K562 (cell line): ENCODE results near the gene PGPEP1. TPM values are rescaled to one million over a fixed set of nuclear protein-coding genes. Genes with fewer than 3 reads are reported as not detected.
A peak's percentile ranks its signal among the peaks of the same experiment; 100 is the strongest.

Experiments used
- CCNT2 ChIP-seq: IDR thresholded peaks from 2 replicates; pipeline ENCODE4 v1.6.1; 2011; ENCODE audit warnings: borderline replicate concordance, low read depth, mild to moderate bottlenecking, moderate library complexity, mixed read lengths, low read length; ENCODE audit not compliant: insufficient read length; ENCODE audit errors: extremely low read depth
- CEBPB ChIP-seq: fragments of 450-650 bp; IDR thresholded peaks from 2 replicates; pipeline ENCODE4 v1.6.1; 2016; ENCODE audit warnings: missing genetic modification characterization, missing compliant biosample characterization
- HDGF ChIP-seq: fragments of 450-650 bp; IDR thresholded peaks from 2 replicates; pipeline ENCODE4 v1.6.1; 2016
- PYGO2 ChIP-seq: fragments of 450-650 bp; IDR thresholded peaks from 2 replicates; pipeline ENCODE4 v1.6.1; 2016; ENCODE audit warnings: mild to moderate bottlenecking, missing genetic modification characterization, moderate library complexity, missing compliant biosample characterization
- RBM15 ChIP-seq: fragments of 200-400 bp; formaldehyde crosslinking; IDR thresholded peaks from 2 replicates; pipeline ENCODE4 v1.6.1; 2018; ENCODE audit warnings: mild to moderate bottlenecking, low read length, moderate library complexity; ENCODE audit not compliant: insufficient read depth
- TAF9B ChIP-seq: fragments of 450-650 bp; IDR thresholded peaks from 2 replicates; pipeline ENCODE4 v1.6.1; 2018; ENCODE audit warnings: mild to moderate bottlenecking; ENCODE audit not compliant: partially characterized antibody
- TOE1 ChIP-seq, 2 experiments: fragments of 450-650 bp in 1 of 2; sonication (generic) in 1 of 2; formaldehyde crosslinking in 1 of 2; IDR thresholded peaks; 2 replicates each; pipeline versions ENCODE4 v1.7.1 to v1.8.0; 2016 to 2022; ENCODE audit warnings: borderline replicate concordance in 2 of 2, mild to moderate bottlenecking in 2 of 2, antibody characterized with exemption in 1 of 2, inconsistent platforms in 1 of 2, low read depth in 1 of 2, missing genetic modification reagents in 1 of 2, moderate library complexity in 1 of 2
- ZBED1 ChIP-seq: IDR thresholded peaks from 2 replicates; pipeline ENCODE4 v1.6.1; 2014
- ZBTB1 ChIP-seq: sonication (generic); formaldehyde crosslinking; IDR thresholded peaks from 2 replicates; pipeline ENCODE4 v1.8.1; 2023; ENCODE audit warnings: missing genetic modification reagents, low read depth, mild to moderate bottlenecking, borderline replicate concordance
- ZBTB7A ChIP-seq: IDR thresholded peaks from 2 replicates; pipeline ENCODE4 v1.6.1; 2011; ENCODE audit warnings: low read depth, mild to moderate bottlenecking, low read length, moderate library complexity, borderline replicate concordance; ENCODE audit not compliant: control insufficient read depth
- ZNF444 ChIP-seq: fragments of 250-450 bp; sonication (Bioruptor Pico); IDR thresholded peaks from 2 replicates; pipeline ENCODE4 v1.4.0; 2020; ENCODE audit warnings: mild to moderate bottlenecking, moderate library complexity
- ZNF778 ChIP-seq: fragments of 450-650 bp; formaldehyde crosslinking; IDR thresholded peaks from 2 replicates; pipeline ENCODE4 v1.4.0; 2020; ENCODE audit warnings: mild to moderate bottlenecking, moderate library complexity
- polyA plus RNA-seq, 8 experiments: library from polyadenylated mRNA; depleted of rRNA in 4 of 8; stranded (reverse) in 5 of 8; unstranded in 3 of 8; fragments of >200 nt; fragmentation: Nextera tagmentation in 2 of 8; fragmentation: Illumina TruSeq in 1 of 8; extraction: Ambion mirVana in 2 of 8; extraction: Trizol in 1 of 8; gene quantifications; 2 replicates each; pipeline versions ENCODE4 v1.2.1 to v1.2.3, GENCODE V29; 2011 to 2014; ENCODE audit warnings: inconsistent platforms in 1 of 8, missing spikeins in 1 of 8
- total RNA-seq, 7 experiments: library from RNA; depleted of rRNA in 6 of 7; stranded (reverse); fragments of >200 nt in 6 of 7; fragmentation: Illumina TruSeq in 2 of 7; extraction: Trizol in 2 of 7; gene quantifications; 2 replicates each; pipeline versions ENCODE4 v1.2.1 to v1.2.3, GENCODE V29; 2011 to 2021; ENCODE audit warnings: low replicate concordance in 1 of 7
- TF ChIP-seq, protein P1 (sequence below), 3 experiments: fragments of 200-800 bp in 1 of 3; fragments of 250-450 bp in 1 of 3; fragments of 450-650 bp in 1 of 3; sonication (Bioruptor Pico) in 1 of 3; sonication (Bioruptor generic) in 1 of 3; formaldehyde crosslinking in 1 of 3; IDR thresholded peaks; 2 replicates each; pipeline versions ENCODE4 v1.6.1 to v1.8.0; 2016 to 2022; ENCODE audit warnings: mild to moderate bottlenecking in 2 of 3, missing genetic modification characterization in 2 of 3, missing compliant biosample characterization in 1 of 3, moderate library complexity in 1 of 3
- TF ChIP-seq, protein P2 (sequence below): fragments of 150-350 bp; IDR thresholded peaks from 2 replicates; pipeline ENCODE4 v1.6.1; 2014; ENCODE audit warnings: low read depth, mild to moderate bottlenecking, low read length, borderline replicate concordance
- TF ChIP-seq, protein P3 (sequence below): sonication (generic); formaldehyde crosslinking; IDR thresholded peaks from 2 replicates; pipeline ENCODE4 v1.8.0; 2022; ENCODE audit warnings: missing genetic modification reagents, mild to moderate bottlenecking, borderline replicate concordance

Gene PGPEP1
- total and polyA plus RNA-seq, 9 of the 15 experiments (the other 6 are each of a cell fraction or from before 2014, with no cell fraction given) = 10.0 to 69.6 (median 33.5) TPM

DNA sequence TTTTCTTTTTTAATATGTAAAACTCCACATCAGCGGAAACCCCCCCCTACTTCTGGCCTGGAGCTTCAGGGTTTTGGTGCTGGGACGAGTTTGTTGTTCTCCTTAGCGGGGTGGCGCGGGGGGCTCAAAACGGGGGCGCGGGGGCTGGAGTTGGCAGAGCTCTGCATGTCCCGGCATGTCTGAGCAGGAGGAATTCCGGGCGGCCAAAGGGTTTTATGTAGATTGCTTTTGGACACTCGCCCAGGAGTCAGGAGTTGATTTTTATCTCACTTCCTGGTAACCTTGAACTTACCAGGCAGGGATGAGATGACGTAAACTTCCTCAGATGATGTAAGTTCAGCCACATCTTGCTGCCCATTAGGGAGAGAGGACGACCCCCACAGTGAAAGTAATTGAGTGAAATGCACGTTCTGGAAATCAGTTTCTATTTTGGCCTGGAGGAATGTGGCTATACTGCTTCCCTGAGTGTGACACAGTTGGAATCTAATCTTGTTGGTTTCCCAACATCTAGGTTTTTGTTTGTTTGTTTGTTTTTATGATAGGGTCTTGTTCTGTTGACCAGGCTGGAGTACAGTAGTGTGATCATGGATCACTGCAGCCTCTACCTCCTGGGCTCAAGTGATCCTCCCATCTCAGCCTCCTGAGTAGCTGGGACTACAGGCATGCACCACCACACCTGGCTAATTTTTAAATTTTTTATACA is 24.6 kb downstream of the PGPEP1 start (continued):
- TF ChIP-seq CCNT2 (no peak), ZBTB1 (CRISPR knock-in tag) (no peak), CEBPB (tag) (peak; percentile 94), HDGF (no peak), PYGO2 (tag) (peak; percentile 76; the same call in 1 of the 2 replicates), ZBED1 (no peak), ZBTB7A (peak; percentile 63; the same call in 1 of the 2 replicates), ZNF778 (no peak), TAF9B (peak; percentile 92), ZNF444 (CRISPR knock-in tag) (no peak), RBM15 (no peak), TOE1 (IDR thresholded peaks at IDR 0.05; ENCODE audit: borderline replicate concordance) (peak; percentile 75), TOE1 (CRISPR knock-in tag; IDR thresholded peaks at IDR 0.05; ENCODE audit: borderline replicate concordance, low read depth) (no peak)
- TF ChIP-seq, protein P1, sequence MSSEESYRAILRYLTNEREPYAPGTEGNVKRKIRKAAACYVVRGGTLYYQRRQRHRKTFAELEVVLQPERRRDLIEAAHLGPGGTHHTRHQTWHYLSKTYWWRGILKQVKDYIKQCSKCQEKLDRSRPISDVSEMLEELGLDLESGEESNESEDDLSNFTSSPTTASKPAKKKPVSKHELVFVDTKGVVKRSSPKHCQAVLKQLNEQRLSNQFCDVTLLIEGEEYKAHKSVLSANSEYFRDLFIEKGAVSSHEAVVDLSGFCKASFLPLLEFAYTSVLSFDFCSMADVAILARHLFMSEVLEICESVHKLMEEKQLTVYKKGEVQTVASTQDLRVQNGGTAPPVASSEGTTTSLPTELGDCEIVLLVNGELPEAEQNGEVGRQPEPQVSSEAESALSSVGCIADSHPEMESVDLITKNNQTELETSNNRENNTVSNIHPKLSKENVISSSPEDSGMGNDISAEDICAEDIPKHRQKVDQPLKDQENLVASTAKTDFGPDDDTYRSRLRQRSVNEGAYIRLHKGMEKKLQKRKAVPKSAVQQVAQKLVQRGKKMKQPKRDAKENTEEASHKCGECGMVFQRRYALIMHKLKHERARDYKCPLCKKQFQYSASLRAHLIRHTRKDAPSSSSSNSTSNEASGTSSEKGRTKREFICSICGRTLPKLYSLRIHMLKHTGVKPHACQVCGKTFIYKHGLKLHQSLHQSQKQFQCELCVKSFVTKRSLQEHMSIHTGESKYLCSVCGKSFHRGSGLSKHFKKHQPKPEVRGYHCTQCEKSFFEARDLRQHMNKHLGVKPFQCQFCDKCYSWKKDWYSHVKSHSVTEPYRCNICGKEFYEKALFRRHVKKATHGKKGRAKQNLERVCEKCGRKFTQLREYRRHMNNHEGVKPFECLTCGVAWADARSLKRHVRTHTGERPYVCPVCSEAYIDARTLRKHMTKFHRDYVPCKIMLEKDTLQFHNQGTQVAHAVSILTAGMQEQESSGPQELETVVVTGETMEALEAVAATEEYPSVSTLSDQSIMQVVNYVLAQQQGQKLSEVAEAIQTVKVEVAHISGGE (CRISPR knock-in tag; IDR thresholded peaks at IDR 0.05) = no peak; a peak in 1 of 6 replicates
- TF ChIP-seq, protein P2, sequence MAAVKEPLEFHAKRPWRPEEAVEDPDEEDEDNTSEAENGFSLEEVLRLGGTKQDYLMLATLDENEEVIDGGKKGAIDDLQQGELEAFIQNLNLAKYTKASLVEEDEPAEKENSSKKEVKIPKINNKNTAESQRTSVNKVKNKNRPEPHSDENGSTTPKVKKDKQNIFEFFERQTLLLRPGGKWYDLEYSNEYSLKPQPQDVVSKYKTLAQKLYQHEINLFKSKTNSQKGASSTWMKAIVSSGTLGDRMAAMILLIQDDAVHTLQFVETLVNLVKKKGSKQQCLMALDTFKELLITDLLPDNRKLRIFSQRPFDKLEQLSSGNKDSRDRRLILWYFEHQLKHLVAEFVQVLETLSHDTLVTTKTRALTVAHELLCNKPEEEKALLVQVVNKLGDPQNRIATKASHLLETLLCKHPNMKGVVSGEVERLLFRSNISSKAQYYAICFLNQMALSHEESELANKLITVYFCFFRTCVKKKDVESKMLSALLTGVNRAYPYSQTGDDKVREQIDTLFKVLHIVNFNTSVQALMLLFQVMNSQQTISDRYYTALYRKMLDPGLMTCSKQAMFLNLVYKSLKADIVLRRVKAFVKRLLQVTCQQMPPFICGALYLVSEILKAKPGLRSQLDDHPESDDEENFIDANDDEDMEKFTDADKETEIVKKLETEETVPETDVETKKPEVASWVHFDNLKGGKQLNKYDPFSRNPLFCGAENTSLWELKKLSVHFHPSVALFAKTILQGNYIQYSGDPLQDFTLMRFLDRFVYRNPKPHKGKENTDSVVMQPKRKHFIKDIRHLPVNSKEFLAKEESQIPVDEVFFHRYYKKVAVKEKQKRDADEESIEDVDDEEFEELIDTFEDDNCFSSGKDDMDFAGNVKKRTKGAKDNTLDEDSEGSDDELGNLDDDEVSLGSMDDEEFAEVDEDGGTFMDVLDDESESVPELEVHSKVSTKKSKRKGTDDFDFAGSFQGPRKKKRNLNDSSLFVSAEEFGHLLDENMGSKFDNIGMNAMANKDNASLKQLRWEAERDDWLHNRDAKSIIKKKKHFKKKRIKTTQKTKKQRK = no peak
- TF ChIP-seq, protein P3, sequence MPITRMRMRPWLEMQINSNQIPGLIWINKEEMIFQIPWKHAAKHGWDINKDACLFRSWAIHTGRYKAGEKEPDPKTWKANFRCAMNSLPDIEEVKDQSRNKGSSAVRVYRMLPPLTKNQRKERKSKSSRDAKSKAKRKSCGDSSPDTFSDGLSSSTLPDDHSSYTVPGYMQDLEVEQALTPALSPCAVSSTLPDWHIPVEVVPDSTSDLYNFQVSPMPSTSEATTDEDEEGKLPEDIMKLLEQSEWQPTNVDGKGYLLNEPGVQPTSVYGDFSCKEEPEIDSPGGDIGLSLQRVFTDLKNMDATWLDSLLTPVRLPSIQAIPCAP (CRISPR knock-in tag) = no peak
